ENCODE data around the gene MSGN1. TPM values are rescaled to one million over a fixed set of nuclear protein-coding genes. Genes with fewer than 3 reads are reported as not detected.

MSGN1 gene
- total RNA-seq, 2 donors from 2014 or later, result not detected

GRCh38 chr2:17835516-17835915 is 19.3 kb downstream of the MSGN1 start:
- DNase-seq (ENCODE audit: low spot score) (no peak), ATAC-seq (ENCODE audit: insufficient number of reproducible peaks, low FRiP score, low read depth) (no peak)
- peaks cover 0 to 5% of the 10 kb centered on the region in 2 donors for H3K4me1 ChIP-seq (ENCODE audit: control insufficient read depth in 1 of 2, low read depth in 2 of 2)
- no peak overlapping the region for H3K27ac ChIP-seq
- H3K9me3 ChIP-seq, result no peaks in the 10 kb centered on the region
- H3K36me3 ChIP-seq, result no peaks in the 10 kb centered on the region
- H3K27me3 ChIP-seq (replicated peaks; ENCODE audit: insufficient read depth), result no peaks in the 10 kb centered on the region
- H3K4me3 ChIP-seq, result no peak overlapping the region
- TF ChIP-seq, protein P1, sequence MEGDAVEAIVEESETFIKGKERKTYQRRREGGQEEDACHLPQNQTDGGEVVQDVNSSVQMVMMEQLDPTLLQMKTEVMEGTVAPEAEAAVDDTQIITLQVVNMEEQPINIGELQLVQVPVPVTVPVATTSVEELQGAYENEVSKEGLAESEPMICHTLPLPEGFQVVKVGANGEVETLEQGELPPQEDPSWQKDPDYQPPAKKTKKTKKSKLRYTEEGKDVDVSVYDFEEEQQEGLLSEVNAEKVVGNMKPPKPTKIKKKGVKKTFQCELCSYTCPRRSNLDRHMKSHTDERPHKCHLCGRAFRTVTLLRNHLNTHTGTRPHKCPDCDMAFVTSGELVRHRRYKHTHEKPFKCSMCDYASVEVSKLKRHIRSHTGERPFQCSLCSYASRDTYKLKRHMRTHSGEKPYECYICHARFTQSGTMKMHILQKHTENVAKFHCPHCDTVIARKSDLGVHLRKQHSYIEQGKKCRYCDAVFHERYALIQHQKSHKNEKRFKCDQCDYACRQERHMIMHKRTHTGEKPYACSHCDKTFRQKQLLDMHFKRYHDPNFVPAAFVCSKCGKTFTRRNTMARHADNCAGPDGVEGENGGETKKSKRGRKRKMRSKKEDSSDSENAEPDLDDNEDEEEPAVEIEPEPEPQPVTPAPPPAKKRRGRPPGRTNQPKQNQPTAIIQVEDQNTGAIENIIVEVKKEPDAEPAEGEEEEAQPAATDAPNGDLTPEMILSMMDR (IDR thresholded peaks at IDR 0.05), result no peak

- Histone ChIP-seq H3K4me1 (ENCODE audit: control insufficient read depth in 1 of 2, low read depth in 2 of 2) (no peaks in the 10 kb centered on the region), H3K4me3 (no peak overlapping the region), H3K27me3 (replicated peaks; ENCODE audit: insufficient read depth) (no peaks in the 10 kb centered on the region), H3K36me3 (no peaks in the 10 kb centered on the region), H3K9me3 (no peaks in the 10 kb centered on the region), H3K27ac (no peak overlapping the region)
- TF ChIP-seq, protein P1 (IDR thresholded peaks at IDR 0.05), result no peak
- ATAC-seq (ENCODE audit: insufficient number of reproducible peaks, low FRiP score, low read depth) (no peak), DNase-seq (ENCODE audit: low spot score) (no peak)
Measured at GRCh38 chr2:17839959-17840358, 23.7 kb downstream of the MSGN1 start.

DNA sequence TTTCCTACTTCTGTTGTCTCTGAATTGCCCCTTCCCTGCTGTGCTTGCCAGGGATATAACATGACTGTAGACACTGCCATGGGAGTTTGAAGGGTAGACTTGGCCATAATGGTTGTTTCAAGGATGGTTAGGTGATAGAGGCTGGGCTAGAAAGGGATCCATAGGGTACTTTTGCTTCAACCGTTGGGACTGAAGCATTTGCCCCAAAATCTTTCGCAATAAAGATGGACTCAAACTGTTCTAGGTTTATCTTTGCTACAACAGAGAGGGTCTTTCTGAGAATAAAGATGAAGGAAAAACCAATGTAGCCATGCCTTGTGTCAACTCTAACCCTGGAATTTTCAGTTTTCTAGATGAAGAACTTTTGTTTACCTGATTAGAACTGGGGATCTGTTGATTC is 27.2 kb downstream of the MSGN1 start:
- no peak for ATAC-seq (ENCODE audit: insufficient number of reproducible peaks, low FRiP score, low read depth)
- TF ChIP-seq, protein P1 (IDR thresholded peaks at IDR 0.05), result no peak
- DNase-seq (ENCODE audit: low spot score), result no peak
- Histone ChIP-seq H3K27me3 (replicated peaks; ENCODE audit: insufficient read depth) (no peaks in the 10 kb centered on the region), H3K4me3 (no peak overlapping the region), H3K4me1 (ENCODE audit: control insufficient read depth in 1 of 2, low read depth in 2 of 2) (no peaks in the 10 kb centered on the region), H3K27ac (no peak overlapping the region), H3K36me3 (no peaks in the 10 kb centered on the region), H3K9me3 (no peaks in the 10 kb centered on the region)

DNA sequence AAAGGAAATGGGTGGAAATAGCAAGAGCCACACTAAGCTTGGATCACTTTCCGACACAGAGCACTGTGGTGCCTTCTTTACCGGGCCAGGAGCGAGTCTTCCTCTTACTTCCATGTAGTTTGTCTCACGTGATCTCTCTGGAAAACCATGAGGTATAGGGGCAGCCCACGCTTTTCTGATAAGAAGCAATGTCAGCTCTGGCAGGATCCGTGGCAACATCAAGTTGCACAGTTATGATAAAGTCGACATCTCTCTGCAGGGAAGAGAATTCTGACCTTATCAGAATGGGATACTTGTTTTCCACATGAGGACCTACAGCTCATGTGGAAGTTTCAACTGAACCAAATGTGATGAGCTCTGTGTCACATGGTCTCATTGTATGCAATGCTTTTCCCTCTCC is 29.5 kb downstream of the MSGN1 start:
- no peaks in the 10 kb centered on the region for H3K4me1 ChIP-seq (ENCODE audit: control insufficient read depth in 1 of 2, low read depth in 2 of 2)
- H3K9me3 ChIP-seq, result no peaks in the 10 kb centered on the region
- no peak for ATAC-seq (ENCODE audit: insufficient number of reproducible peaks, low FRiP score, low read depth)
- no peak for DNase-seq (ENCODE audit: low spot score)
- TF ChIP-seq, protein P1 (IDR thresholded peaks at IDR 0.05), result no peak
- H3K27me3 ChIP-seq (replicated peaks; ENCODE audit: insufficient read depth), result no peaks in the 10 kb centered on the region
- no peak overlapping the region for H3K4me3 ChIP-seq
- no peak overlapping the region for H3K27ac ChIP-seq
- no peaks in the 10 kb centered on the region for H3K36me3 ChIP-seq

DNA sequence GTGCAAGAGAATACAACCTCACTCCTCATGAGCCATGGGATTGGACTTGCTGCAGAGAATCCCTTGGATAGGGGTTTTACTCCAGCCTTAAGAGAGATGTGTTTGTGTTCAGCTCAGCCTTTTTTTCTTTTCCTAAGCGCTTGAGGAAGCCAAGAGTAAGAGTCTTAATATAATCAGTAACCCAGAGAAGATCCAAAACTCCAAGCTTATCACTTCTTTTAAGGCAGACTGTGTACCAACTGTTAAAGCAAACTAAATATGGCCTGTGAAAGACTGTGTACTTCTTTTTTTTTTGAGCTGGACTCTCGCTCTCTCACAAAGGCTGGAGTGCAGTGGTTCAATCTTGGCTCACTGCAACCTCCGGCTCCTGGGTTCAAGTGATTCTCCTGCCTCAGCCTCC is 30.4 kb downstream of the MSGN1 start:
- Histone ChIP-seq H3K4me1 (ENCODE audit: control insufficient read depth in 1 of 2, low read depth in 2 of 2) (no peaks in the 10 kb centered on the region), H3K27me3 (replicated peaks; ENCODE audit: insufficient read depth) (no peaks in the 10 kb centered on the region), H3K27ac (no peak overlapping the region), H3K36me3 (no peaks in the 10 kb centered on the region), H3K4me3 (no peak overlapping the region), H3K9me3 (no peaks in the 10 kb centered on the region)
- ATAC-seq (ENCODE audit: insufficient number of reproducible peaks, low FRiP score, low read depth) (no peak), DNase-seq (ENCODE audit: low spot score) (no peak)
- TF ChIP-seq, protein P1 (IDR thresholded peaks at IDR 0.05), result no peak
